Nephron progenitor cell (in vitro differentiated cells): Measurements from ENCODE around the gene PREX1.

Source experiments
- DNase-seq: peaks from one replicate; pipeline ENCODE4 v3.0.0; 2021
- H3K27ac Mint-ChIP-seq: 2 replicates; pipeline ENCODE4 v1.8.0; 2021; ENCODE audit warnings: mild to moderate bottlenecking, moderate library complexity, mixed read lengths
- H3K27me3 Mint-ChIP-seq: 2 replicates; pipeline ENCODE4 v1.8.0; 2021; ENCODE audit warnings: mild to moderate bottlenecking, low read depth, mixed read lengths; ENCODE audit not compliant: poor library complexity
- H3K36me3 Mint-ChIP-seq: 2 replicates; pipeline ENCODE4 v1.8.0; 2021; ENCODE audit warnings: low read depth, mixed read lengths
- H3K4me1 Mint-ChIP-seq: 2 replicates; pipeline ENCODE4 v1.8.0; 2021; ENCODE audit warnings: mixed read lengths
- H3K4me3 Mint-ChIP-seq: 2 replicates; pipeline ENCODE4 v1.8.0; 2021; ENCODE audit warnings: mild to moderate bottlenecking, moderate library complexity, mixed read lengths
- H3K9me3 Mint-ChIP-seq: 2 replicates; pipeline ENCODE4 v1.8.0; 2021; ENCODE audit warnings: mild to moderate bottlenecking, moderate library complexity, mixed read lengths
- CTCF ChIP-seq: fragments of 200-600 bp; sonication (generic); IDR thresholded peaks from 2 replicates; pipeline ENCODE4 v1.5.0; 2021; ENCODE audit warnings: antibody characterized with exemption

Gene PREX1

DNA sequence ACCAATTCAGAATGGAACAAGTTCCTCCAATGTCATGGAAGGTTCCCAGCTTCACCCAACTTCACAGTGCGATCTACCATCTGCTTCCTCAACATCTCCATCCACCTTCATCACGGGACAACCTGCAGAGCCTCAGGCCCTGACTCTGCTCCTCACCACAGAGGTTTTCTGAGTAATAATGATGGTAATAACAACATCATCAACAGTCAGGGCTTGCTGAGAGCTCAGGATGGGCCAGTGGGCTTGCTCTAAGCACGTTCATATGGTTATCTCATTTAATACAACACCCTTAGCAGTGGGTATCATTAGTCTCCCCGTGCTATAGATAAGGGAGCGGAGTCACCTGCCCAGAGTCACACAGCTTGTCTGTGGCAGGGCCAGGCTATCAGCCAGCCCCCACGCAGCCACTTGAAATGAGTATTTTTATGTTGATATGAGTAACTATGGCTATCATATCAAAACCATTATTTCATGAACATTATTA is 38.6 kb downstream of the PREX1 start:
- no peak for TF ChIP-seq CTCF
- peaks cover 71% of the 10 kb centered on the region for H3K4me1 Mint-ChIP-seq
- H3K27ac Mint-ChIP-seq = peak overlapping the region; percentile 1
- H3K9me3 Mint-ChIP-seq = no peaks in the 10 kb centered on the region
- H3K4me3 Mint-ChIP-seq = no peak overlapping the region
- H3K27me3 Mint-ChIP-seq = peaks cover 9% of the 10 kb centered on the region
- DNase-seq = no peak
- H3K36me3 Mint-ChIP-seq = no peaks in the 10 kb centered on the region

GRCh38 chr20:48788486-48789072 is 39.2 kb downstream of the PREX1 start:
- Mint-ChIP-seq H3K27ac (peak overlapping the region; percentile 96), H3K9me3 (no peaks in the 10 kb centered on the region), H3K36me3 (no peaks in the 10 kb centered on the region), H3K27me3 (peaks cover 9% of the 10 kb centered on the region), H3K4me3 (no peak overlapping the region), H3K4me1 (peaks cover 65% of the 10 kb centered on the region)
- DNase-seq = no peak
- no peak for TF ChIP-seq CTCF

- H3K9me3 Mint-ChIP-seq = no peaks in the 10 kb centered on the region
- peaks cover 9% of the 10 kb centered on the region for H3K27me3 Mint-ChIP-seq
- H3K4me3 Mint-ChIP-seq = peak overlapping the region; percentile 16
- DNase-seq = no peak
- no peaks in the 10 kb centered on the region for H3K36me3 Mint-ChIP-seq
- peak overlapping the region; percentile 96 for H3K27ac Mint-ChIP-seq
- H3K4me1 Mint-ChIP-seq = peaks cover 63% of the 10 kb centered on the region
- TF ChIP-seq CTCF = no peak
Measured at GRCh38 chr20:48787861-48788375, 39.9 kb downstream of the PREX1 start.

DNA sequence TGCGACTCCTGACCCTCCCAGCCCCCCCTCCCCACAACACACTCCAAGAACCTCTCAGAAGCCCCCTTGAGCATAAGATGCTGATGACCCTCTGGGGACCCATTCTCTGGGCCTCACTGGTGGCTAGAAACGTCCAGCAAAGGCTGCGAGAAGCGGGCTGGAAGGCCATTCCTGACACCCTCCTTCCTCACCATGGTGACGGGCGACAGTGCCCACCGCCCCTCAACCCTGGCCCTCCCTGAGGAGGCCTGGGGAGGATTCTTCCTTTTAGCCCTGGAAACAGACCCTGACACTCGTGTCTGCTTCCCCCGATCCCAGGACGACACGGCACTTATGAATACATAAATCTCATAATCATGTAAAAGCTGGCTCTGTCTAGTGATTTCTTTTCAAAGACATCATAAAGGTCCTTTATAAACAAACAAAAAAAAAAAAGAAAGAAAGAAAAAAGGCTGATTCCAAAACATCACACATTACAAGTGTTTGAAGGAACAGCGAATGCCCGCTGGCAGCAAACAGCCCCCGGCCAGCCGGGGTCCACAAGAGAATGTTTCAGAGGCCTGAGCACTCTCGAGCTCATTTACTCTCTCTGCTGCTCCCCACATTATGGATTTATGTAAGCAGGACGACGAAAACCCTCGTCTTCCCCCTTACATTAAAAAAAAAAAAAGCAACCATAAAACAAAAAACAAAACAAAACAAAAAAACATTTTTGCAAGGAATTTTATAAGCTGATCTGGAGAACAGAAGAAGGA is 40.7 kb downstream of the PREX1 start:
- TF ChIP-seq CTCF = no peak
- Mint-ChIP-seq H3K9me3 (no peaks in the 10 kb centered on the region), H3K4me1 (peaks cover 63% of the 10 kb centered on the region), H3K4me3 (peak overlapping the region; percentile 69), H3K27ac (peak overlapping the region; percentile 96), H3K36me3 (no peaks in the 10 kb centered on the region), H3K27me3 (peaks cover 6% of the 10 kb centered on the region)
- DNase-seq = peak; percentile 63

DNA sequence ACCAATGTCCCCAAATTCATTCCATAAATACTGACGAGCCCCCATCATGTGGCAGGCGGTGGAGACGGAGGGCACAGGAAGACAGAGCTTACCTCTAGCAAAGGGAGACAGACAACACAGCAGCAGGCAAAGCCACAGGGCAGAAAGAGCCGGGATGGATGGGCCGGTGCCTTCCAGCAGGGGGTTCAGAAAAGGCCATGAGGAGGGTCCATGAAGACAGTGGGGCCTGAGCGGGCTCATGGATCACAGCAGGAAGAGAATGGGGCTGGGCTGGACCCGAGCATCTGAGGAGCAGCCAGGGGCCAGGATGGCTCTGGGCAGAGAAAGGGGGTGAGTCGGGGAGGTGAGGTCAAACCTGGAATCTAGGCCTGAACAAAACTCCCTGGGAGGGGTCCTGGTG is 42.0 kb downstream of the PREX1 start:
- no peak for TF ChIP-seq CTCF
- H3K4me1 Mint-ChIP-seq = peaks cover 60% of the 10 kb centered on the region
- peaks cover 6% of the 10 kb centered on the region for H3K27me3 Mint-ChIP-seq
- peaks cover 2% of the 10 kb centered on the region for H3K36me3 Mint-ChIP-seq
- H3K4me3 Mint-ChIP-seq = no peak overlapping the region
- no peak for DNase-seq
- H3K9me3 Mint-ChIP-seq = peaks cover 2% of the 10 kb centered on the region
- peak overlapping the region; percentile 74 for H3K27ac Mint-ChIP-seq
